HG02571 (cell line): ENCODE data around the gene HLX.

ENCODE experiments used
- ATAC-seq: cut with Tn5 transposase; IDR thresholded peaks from one replicate; pipeline ENCODE4 v1.9.1; 2021; ENCODE audit warnings: mild to moderate bottlenecking, moderate library complexity; ENCODE audit not compliant: unreplicated experiment

HLX gene

GRCh38 chr1:220924331-220924970 is 45.2 kb downstream of the HLX start:
- no peak for ATAC-seq

- ATAC-seq, result no peak
Observed at GRCh38 chr1:220925707-220926106, 46.5 kb downstream of the HLX start.

GRCh38 chr1:220926146-220926545 is 46.9 kb downstream of the HLX start:
- no peak for ATAC-seq

- no peak for ATAC-seq
Observed at GRCh38 chr1:220927442-220927841, 48.2 kb downstream of the HLX start.

GRCh38 chr1:220928320-220928719 is 49.1 kb downstream of the HLX start:
- no peak for ATAC-seq

GRCh38 chr1:220928725-220929300 is 49.6 kb downstream of the HLX start:
- ATAC-seq, result no peak

GRCh38 chr1:220929304-220929703 is 50.1 kb downstream of the HLX start:
- ATAC-seq, result no peak
